Measurements from ENCODE around the gene ABCA2. TPM values are rescaled to one million over a fixed set of nuclear protein-coding genes. Genes with fewer than 3 reads are reported as not detected.

ABCA2 gene
- total and polyA plus RNA-seq, 2 experiments from 2014 or later = 7.0 to 16.0 TPM

DNA sequence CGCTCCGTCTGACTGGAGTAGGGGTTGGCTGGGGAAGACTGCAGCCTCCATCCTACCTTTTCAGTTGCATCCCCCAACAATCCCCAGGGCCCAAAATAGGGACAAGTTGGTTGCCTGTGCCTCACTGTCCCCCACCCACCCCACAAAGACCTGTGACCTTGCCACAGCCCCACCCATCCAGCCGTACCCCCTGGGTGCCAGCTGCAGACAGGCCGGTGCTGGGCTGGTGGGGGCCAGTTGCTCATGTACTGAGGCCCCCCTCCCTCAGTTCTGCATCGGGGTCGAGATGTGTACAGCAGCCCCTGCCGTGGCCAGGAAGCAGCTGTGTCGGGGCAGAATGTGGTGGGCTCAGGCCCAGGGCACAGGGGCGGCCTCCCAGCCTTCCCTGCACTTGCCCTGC lies 44.9 kb downstream of the ABCA2 start:
- Mint-ChIP-seq H3K27ac (no peak overlapping the region), H3K27me3 (ENCODE audit: insufficient read depth, low read depth, poor library complexity) (peaks cover 20% of the 10 kb centered on the region), H3K36me3 (ENCODE audit: low read depth) (no peaks in the 10 kb centered on the region; the same call in 2 of the 3 replicates), H3K4me3 (no peak overlapping the region), H3K4me1 (no peaks in the 10 kb centered on the region; the same call in 2 of the 3 replicates), H3K9me3 (no peaks in the 10 kb centered on the region)
- no peak overlapping the region for H3K4me3 ChIP-seq
- H2AFZ ChIP-seq = no peak overlapping the region
- H3K27ac ChIP-seq (ENCODE audit: low read depth) = no peak overlapping the region
- no peaks in the 10 kb centered on the region for H3K9me2 ChIP-seq (ENCODE audit: insufficient read depth)
- no peaks in the 10 kb centered on the region for H3F3A ChIP-seq (replicated peaks; ENCODE audit: low read depth)
- H4K20me1 ChIP-seq (replicated peaks; ENCODE audit: insufficient read depth) = no peaks in the 10 kb centered on the region
- no peak for DNase-seq (ENCODE audit: low spot score)
- H3K79me2 ChIP-seq (replicated peaks; ENCODE audit: insufficient read depth) = no peaks in the 10 kb centered on the region
- no peak for ATAC-seq
- TF ChIP-seq JUNB (IDR thresholded peaks at IDR 0.05; ENCODE audit: unreplicated experiment) = no peak
- no peak for TF ChIP-seq ZNF331 (CRISPR knock-in tag; IDR thresholded peaks at IDR 0.05; ENCODE audit: low read depth)
- H3K4me1 ChIP-seq (ENCODE audit: insufficient read depth) = peaks cover 3% of the 10 kb centered on the region; the same call in 1 of the 2 replicates
- H3K4me2 ChIP-seq = no peak overlapping the region
- peaks cover 39% of the 10 kb centered on the region for H3K27me3 ChIP-seq (ENCODE audit: insufficient read depth)
- H3K36me3 ChIP-seq (ENCODE audit: insufficient read depth) = no peaks in the 10 kb centered on the region

DNA sequence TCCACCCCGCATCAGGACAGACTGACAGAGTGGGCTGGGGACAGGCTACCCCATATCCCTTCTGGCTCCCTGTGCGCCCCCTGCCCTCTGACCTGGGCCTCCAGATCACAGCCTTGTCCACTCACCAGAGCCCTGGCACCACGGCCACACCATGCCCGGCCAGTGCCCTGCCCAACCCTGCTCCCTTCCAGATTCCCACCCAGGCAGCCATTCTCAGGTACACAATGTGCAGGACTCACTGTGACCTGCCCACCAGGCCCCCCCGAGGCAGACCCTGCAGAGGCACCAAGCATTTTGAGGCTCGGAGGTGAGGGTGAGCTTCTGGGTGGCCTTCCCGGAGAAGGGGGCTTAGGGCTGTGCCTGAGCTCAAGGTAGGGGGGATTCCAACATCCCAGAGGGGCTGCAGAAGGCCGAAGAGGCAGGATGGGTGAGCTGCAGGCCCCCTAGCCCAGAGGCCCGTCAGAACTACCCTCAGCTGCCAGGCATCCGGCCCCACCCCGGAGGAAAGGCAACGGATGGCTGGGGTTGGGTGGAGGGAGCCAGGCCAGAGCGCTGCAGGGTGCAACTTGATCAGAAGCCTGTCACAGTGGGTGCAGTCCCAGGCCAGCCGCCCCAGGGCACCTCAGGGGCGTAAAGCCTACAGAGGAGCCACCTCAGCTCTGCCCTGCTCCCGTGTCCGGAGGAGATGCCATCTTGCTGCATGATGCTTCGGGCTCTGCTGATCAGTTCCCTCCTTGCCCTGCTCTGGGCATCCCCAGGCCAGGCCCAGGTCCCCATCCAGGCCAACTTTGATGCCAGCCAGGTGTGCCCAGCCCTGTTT lies 45.6 kb downstream of the ABCA2 start, which contains the start of gene LCNL1:
Gene LCNL1 (plus strand): TSS at position 762 of the 820 bp plus-strand sequence. CDS start 594 bp downstream, outside the sequence.
- DNase-seq (ENCODE audit: low spot score) (no peak), ATAC-seq (no peak)
- no peak within 1 kb of the TSS for H3K4me2 ChIP-seq
- H3K79me2 ChIP-seq (replicated peaks; ENCODE audit: insufficient read depth) = no peaks in the 10 kb centered on the region
- H3F3A ChIP-seq (replicated peaks; ENCODE audit: low read depth) = no peaks in the 10 kb centered on the region
- Mint-ChIP-seq H3K4me3 (no peak within 1 kb of the TSS), H3K36me3 (ENCODE audit: low read depth) (no peaks in the 10 kb centered on the region; the same call in 2 of the 3 replicates), H3K4me1 (peaks cover 1% of the 10 kb centered on the region; the same call in 2 of the 3 replicates), H3K27me3 (ENCODE audit: insufficient read depth, low read depth, poor library complexity) (peaks cover 21% of the 10 kb centered on the region), H3K9me3 (no peaks in the 10 kb centered on the region), H3K27ac (no peak within 1 kb of the TSS)
- no peak within 1 kb of the TSS for H3K27ac ChIP-seq (ENCODE audit: low read depth)
- peaks cover 3% of the 10 kb centered on the region; the same call in 1 of the 2 replicates for H3K4me1 ChIP-seq (ENCODE audit: insufficient read depth)
- no peak within 1 kb of the TSS for H3K4me3 ChIP-seq
- H3K36me3 ChIP-seq (ENCODE audit: insufficient read depth) = no peaks in the 10 kb centered on the region
- peaks cover 38% of the 10 kb centered on the region for H3K27me3 ChIP-seq (ENCODE audit: insufficient read depth)
- no peaks in the 10 kb centered on the region for H3K9me2 ChIP-seq (ENCODE audit: insufficient read depth)
- TF ChIP-seq, protein P1, sequence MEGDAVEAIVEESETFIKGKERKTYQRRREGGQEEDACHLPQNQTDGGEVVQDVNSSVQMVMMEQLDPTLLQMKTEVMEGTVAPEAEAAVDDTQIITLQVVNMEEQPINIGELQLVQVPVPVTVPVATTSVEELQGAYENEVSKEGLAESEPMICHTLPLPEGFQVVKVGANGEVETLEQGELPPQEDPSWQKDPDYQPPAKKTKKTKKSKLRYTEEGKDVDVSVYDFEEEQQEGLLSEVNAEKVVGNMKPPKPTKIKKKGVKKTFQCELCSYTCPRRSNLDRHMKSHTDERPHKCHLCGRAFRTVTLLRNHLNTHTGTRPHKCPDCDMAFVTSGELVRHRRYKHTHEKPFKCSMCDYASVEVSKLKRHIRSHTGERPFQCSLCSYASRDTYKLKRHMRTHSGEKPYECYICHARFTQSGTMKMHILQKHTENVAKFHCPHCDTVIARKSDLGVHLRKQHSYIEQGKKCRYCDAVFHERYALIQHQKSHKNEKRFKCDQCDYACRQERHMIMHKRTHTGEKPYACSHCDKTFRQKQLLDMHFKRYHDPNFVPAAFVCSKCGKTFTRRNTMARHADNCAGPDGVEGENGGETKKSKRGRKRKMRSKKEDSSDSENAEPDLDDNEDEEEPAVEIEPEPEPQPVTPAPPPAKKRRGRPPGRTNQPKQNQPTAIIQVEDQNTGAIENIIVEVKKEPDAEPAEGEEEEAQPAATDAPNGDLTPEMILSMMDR (conservative IDR thresholded peaks at IDR 0.05; ENCODE audit: low read depth in 2 of 2) = 0 out of 4 replicates have a peak, but pooled peaks of 1 of the 2 experiments have one; percentile 9
- TF ChIP-seq, protein P2, sequence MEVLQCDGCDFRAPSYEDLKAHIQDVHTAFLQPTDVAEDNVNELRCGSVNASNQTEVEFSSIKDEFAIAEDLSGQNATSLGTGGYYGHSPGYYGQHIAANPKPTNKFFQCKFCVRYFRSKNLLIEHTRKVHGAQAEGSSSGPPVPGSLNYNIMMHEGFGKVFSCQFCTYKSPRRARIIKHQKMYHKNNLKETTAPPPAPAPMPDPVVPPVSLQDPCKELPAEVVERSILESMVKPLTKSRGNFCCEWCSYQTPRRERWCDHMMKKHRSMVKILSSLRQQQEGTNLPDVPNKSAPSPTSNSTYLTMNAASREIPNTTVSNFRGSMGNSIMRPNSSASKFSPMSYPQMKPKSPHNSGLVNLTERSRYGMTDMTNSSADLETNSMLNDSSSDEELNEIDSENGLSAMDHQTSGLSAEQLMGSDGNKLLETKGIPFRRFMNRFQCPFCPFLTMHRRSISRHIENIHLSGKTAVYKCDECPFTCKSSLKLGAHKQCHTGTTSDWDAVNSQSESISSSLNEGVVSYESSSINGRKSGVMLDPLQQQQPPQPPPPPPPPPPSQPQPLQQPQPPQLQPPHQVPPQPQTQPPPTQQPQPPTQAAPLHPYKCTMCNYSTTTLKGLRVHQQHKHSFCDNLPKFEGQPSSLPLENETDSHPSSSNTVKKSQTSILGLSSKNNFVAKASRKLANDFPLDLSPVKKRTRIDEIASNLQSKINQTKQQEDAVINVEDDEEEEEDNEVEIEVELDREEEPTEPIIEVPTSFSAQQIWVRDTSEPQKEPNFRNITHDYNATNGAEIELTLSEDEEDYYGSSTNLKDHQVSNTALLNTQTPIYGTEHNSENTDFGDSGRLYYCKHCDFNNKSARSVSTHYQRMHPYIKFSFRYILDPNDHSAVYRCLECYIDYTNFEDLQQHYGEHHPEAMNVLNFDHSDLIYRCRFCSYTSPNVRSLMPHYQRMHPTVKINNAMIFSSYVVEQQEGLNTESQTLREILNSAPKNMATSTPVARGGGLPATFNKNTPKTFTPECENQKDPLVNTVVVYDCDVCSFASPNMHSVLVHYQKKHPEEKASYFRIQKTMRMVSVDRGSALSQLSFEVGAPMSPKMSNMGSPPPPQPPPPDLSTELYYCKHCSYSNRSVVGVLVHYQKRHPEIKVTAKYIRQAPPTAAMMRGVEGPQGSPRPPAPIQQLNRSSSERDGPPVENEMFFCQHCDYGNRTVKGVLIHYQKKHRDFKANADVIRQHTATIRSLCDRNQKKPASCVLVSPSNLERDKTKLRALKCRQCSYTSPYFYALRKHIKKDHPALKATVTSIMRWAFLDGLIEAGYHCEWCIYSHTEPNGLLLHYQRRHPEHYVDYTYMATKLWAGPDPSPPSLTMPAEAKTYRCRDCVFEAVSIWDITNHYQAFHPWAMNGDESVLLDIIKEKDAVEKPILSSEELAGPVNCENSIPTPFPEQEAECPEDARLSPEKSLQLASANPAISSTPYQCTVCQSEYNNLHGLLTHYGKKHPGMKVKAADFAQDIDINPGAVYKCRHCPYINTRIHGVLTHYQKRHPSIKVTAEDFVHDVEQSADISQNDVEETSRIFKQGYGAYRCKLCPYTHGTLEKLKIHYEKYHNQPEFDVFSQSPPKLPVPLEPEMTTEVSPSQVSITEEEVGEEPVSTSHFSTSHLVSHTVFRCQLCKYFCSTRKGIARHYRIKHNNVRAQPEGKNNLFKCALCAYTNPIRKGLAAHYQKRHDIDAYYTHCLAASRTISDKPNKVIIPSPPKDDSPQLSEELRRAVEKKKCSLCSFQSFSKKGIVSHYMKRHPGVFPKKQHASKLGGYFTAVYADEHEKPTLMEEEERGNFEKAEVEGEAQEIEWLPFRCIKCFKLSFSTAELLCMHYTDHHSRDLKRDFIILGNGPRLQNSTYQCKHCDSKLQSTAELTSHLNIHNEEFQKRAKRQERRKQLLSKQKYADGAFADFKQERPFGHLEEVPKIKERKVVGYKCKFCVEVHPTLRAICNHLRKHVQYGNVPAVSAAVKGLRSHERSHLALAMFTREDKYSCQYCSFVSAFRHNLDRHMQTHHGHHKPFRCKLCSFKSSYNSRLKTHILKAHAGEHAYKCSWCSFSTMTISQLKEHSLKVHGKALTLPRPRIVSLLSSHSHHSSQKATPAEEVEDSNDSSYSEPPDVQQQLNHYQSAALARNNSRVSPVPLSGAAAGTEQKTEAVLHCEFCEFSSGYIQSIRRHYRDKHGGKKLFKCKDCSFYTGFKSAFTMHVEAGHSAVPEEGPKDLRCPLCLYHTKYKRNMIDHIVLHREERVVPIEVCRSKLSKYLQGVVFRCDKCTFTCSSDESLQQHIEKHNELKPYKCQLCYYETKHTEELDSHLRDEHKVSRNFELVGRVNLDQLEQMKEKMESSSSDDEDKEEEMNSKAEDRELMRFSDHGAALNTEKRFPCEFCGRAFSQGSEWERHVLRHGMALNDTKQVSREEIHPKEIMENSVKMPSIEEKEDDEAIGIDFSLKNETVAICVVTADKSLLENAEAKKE (CRISPR knock-in tag; IDR thresholded peaks at IDR 0.05) = no peak
- TF ChIP-seq, protein P3, sequence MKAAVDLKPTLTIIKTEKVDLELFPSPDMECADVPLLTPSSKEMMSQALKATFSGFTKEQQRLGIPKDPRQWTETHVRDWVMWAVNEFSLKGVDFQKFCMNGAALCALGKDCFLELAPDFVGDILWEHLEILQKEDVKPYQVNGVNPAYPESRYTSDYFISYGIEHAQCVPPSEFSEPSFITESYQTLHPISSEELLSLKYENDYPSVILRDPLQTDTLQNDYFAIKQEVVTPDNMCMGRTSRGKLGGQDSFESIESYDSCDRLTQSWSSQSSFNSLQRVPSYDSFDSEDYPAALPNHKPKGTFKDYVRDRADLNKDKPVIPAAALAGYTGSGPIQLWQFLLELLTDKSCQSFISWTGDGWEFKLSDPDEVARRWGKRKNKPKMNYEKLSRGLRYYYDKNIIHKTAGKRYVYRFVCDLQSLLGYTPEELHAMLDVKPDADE (IDR thresholded peaks at IDR 0.05) = no peak
- no peak for TF ChIP-seq ZNF114 (CRISPR knock-in tag; IDR thresholded peaks at IDR 0.05)
- H2AFZ ChIP-seq = no peak within 1 kb of the TSS
- no peaks in the 10 kb centered on the region for H4K20me1 ChIP-seq (replicated peaks; ENCODE audit: insufficient read depth)
